GM21447 (cell line): ENCODE data around the gene CORO2B.

Experiments used
- ATAC-seq: cut with Tn5 transposase; IDR thresholded peaks from one replicate; pipeline ENCODE4 v1.9.1; 2021; ENCODE audit not compliant: unreplicated experiment

Gene CORO2B

DNA sequence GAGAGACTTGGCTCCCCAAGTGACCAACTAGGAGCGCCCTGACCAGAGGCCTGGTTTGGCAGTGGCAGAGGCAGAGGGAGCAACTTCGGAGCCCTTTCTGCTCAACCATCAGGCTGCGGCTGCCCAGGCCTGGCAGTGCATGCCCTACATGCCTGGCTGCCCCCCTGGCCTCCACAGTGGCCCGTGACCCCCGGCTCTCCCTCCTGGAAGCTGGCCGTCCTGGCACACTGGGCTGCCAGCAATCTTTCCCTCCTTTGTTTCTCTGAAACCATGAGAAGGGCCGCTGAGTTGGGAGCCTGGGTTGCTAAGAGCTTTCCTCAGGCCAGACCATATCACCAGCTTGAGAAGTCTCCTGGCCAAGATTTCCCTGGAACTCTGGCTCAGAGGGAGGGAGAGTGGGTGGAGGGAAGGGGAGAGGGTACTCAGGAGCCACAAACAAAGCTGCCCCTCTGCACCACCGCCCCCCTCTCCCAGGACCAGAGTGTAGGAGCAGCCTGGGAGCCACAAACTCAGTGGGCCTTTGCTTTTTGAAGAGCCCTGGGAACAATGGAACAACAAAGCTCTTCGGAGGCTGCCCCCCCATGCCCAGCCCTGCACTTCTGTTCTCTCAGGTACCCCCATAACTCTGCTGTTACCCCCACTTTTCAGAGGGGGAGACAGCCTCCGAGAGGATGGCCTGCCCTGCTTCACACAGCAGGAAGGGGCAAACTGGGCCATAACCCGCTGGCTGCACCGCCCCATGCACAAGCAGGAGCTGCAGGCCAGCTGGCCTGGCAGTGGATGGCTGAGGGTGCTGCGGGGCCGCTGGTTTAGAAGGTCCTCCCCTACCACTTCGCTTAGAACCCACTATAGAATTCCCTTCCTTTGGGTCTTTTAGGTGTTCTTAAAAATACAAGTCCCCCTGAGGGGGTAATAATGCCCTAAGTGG, 11.3 kb downstream of the CORO2B start:
- no peak for ATAC-seq

DNA sequence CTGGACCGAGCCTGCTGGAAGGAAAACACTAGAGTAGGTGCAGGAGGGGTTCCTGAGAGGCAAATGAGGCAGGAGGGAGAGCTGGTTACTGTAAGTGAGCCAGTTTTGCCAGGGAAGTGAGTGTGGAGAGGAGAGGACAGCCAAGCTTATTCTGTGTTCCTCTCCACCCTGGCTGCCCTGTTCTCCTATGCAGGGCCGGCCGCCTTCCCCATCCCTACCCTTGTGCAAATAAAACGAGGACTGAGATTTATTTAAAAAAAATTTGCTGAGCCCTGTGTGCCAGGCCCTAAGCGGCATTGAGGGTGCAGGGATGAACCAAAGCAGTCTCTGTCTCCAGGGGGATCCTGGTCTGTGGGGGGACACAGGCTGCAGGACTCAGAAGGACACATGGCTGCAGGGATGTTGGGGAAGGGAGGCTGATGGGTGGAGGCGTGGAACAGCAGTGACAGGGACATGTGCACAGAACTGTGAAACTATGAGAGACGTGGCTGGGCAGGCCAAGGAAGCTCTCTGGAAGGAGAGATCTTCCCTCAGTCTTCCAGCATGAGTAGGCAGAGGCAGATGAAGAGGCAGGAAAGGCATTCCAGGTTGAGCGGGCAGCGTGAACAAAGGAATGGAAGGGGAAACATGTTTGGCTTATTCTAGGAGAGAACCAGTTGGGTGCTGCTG, 12.1 kb downstream of the CORO2B start:
- ATAC-seq, result no peak

DNA sequence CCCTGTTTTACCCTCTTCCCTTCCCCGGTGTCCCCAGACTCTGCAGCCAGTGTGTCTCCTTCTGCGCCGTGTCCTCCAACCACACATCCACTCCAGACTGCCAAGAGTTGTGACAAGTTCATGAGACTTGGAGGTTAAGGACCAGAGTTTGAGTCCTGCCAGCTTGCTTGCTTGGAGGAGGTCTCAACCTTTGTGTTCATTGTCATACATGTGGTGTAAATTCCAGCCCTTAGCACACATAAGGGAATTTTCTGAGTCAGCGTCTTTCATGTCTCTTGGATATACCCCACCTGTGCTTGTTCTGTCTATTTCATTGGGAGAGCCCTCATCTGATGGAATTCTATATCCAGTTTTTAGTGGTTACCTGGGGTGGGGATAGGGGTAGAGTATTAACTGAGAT, 13.3 kb downstream of the CORO2B start:
- no peak for ATAC-seq

- no peak for ATAC-seq
Observed at GRCh38 chr15:68592544-68592943, 13.8 kb downstream of the CORO2B start.

DNA sequence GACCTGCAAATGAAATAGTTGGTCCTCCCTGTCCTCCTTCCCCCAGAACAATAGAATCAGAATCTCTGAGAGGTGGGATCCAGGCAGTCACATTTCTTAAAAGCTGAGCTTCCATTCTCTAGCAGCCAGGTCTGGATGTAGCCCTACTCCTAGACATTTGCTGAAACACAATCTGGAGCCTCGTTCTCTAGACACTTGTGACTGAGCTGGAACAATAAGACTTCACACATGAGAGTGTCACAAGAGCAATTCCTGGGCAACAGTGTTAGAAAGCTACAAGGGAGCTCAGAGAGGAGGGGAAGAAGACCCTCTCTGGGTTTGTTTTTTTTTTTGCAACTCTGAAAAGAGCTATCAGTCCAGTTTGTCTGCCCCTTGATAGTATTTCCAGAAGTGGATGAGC, 14.5 kb downstream of the CORO2B start:
- no peak for ATAC-seq

DNA sequence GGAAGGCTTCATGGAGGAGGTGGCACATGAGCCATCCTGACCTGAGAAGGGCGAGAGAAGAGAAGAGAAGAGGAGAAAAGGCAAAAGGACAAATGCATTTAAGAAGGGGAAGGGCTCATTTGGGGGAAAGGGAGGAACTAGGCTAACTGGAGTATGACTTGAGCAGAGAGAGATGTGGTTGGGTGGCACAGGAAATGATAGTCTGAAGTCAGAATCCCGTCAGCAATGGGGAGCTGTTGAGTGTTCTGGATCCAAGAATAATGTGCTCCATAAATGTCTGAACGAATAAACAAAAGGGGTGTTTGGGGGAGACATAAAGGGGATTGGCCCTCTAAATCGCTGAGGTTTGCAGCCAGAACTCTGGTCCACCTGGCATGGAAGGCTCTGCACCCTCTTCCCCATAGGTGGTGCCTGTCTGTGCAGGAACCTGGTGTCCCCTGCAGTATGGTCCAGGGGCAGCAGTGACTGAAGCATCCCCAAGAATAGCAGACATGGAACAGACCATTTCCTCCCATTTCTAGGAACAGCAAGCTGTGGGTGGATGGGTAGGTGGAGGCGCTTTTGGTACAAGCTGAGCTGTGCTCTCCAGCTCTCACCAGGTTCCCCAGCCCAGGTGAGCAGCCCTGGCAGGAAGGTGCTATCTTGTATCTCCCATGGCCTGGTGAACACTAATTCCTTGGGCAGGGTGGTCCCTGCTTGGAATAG, 15.2 kb downstream of the CORO2B start:
- no peak for ATAC-seq

- no peak for ATAC-seq
Observed at GRCh38 chr15:68594533-68595259, 15.9 kb downstream of the CORO2B start.

GRCh38 chr15:68595260-68595564, 16.4 kb downstream of the CORO2B start:
- no peak for ATAC-seq

DNA sequence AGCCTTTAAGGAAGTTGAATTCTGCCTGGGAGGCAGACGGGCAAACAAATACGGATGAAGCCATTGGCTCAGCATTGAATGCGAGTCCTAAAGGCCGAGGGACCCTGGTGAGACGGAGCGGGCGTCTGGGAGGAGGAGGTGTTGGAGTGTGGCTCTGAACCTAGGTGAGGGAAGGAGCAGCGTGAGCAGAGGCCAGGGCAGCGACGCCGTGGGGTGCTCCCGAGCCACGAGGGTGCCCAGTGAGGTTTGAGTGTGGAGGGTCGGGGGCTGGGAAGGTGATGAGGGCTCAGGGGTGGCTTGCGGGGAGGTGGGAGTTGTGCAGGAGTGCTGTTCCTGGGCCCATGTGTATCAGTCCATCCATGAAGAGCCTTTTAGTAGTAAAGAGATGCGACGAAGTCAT, 17.0 kb downstream of the CORO2B start:
- ATAC-seq, result no peak

GRCh38 chr15:68596691-68597090, 17.9 kb downstream of the CORO2B start:
- no peak for ATAC-seq

DNA sequence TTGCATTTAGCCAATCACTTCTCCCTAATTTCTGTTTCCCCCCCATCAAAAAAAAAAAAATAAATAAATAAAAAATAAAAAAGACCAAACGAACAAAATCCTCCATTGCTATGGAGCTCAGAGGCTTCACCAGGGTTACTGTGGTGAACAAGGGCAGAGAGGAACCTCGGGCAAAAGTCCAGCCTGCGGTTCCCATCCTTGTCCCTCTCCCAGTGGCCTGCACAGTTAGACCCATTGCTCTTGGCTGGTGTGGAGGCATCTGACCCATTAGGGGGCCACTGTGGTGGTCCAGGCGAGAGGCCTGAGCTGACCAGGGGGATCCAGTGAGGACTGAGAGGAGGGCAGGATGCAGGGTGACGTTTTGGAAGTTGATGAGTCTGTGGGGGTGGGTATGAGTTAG, 18.8 kb downstream of the CORO2B start:
- no peak for ATAC-seq

DNA sequence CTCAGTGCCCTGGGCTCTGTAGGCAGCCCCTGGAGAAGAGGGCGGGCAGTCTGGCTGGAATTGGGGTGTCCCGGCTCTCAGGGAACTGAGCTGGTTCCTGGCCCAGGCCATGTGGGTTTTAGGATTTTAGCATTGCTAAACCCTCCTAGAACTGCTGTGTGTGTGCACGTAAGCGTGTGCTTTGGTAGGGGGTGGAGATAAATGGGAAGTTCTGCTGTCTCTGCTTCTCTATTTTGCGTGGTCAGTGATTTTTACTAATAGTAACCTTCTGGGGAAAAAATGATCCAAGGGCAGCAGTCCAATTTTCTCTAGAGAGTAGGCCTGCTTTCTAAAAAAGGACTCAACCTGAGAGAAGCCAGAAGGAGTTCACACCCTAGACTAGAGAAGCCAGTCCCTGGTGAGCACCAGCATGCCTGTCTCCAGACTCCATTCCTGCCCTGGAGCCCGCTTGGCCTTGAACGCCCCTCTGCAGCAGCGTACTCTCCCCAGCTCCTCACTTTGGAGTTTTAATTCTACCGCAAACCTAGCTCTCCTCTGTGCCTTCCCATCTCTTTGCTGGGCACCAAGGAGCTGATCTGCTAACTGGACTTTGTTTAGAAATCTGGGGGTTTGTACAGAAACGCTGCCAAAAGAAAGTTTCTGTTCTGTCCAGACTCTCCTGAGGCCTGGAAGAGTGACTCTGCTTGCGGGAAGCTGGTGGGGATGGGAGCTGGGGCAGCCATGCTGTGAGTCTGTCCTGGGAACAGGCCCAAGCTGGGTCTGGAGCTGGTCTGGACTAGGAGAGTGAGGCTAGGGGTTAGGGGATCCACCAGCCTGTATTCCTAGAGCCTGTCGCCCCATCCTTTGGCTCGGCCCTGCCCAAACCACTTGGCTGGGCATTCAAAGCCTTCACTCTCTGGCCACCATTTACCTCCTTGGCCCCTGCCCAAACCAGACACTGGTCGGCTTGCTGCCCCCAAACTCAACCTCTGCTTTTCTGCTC, 19.7 kb downstream of the CORO2B start:
- ATAC-seq, result no peak

DNA sequence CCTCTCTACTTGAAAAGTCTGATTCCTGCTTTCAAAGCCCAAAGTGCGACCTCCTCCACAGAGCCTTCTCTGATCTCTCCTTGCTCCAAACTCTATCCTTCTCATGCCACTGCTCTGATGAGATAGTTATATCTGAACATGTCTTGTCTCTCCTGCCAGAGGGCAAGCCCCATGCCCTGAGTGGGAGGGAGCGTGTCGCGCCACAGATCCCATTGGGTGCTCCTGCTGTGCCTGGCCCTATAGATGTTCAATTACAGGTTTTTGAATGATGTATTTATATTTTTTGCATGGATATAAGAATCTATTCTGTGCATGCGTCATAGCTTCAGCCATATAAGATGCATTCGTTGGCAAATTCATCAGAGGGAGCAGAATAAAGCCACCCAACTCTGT, 20.4 kb downstream of the CORO2B start:
- no peak for ATAC-seq

DNA sequence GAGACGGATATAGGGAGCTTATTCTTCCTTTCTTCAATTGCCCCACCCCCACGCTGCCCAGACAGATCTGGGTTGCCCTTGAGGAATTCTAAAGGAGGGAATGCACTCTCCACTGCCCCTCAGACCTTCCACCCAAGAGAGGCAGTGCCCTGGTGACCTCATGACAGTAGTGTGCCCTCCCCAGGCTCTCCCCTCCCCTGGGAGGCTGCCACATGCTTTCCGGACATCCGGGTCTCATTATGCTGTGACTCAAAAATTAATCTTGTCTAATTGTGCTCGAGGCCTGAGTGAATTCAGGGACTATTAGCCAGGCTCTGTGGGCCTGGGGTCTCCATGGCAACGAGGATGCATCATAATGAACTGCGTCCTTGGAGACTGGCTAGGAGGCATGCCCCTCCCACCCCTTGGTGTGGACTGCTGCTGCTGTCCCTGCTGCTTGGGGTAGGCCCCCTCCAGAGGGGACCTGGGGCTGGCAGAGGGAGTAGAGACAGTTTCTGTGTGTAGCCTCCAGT, 20.8 kb downstream of the CORO2B start:
- ATAC-seq, result no peak

- ATAC-seq, result no peak
Observed at GRCh38 chr15:68601206-68602197, 22.7 kb downstream of the CORO2B start.

DNA sequence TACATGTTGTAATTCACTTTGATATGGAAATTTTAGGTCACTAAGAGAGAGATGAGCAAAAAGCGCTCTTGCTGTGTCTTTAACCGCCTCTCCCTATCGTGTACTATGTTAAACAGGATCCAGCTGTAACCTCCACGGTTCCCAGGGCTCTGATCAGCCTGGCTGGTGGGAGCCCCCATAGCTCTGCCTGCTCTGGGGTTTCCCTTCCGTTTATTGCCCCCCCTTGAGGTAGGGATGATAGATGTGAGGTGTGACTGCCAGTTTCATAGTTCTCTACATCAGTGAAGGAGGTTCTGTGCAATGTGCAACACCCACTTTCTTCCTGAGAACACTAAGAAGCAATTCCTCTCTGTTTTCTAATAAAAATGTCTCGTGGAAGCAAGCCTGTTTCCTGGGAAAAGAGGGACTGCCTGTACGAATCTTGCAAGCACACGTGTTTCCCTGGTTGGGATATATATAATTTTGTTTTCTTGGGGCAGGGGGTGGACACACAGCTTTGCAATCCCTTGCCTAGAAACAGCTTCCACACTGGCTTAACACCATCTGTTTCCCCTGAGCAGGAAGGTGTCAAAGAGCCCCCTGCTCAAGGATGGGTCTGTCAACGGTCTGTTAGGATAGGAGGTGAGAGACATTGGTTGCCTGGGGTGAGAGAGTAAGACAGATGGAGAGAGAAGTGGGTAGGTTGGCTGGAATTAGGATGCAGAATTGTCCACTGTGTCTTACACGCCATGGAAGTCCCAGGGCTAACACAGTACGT, 23.8 kb downstream of the CORO2B start:
- ATAC-seq, result no peak

GRCh38 chr15:68603216-68603595, 24.4 kb downstream of the CORO2B start:
- no peak for ATAC-seq

GRCh38 chr15:68603951-68604350, 25.2 kb downstream of the CORO2B start:
- no peak for ATAC-seq
